ENCODE measurements around the gene TRAPPC2.

The TRAPPC2 gene

GRCh38 chrX:13774696-13775095, 40.3 kb upstream of the TRAPPC2 start:
- Histone ChIP-seq H3K36me3 (ENCODE audit: control insufficient read depth, insufficient read depth, low read length) (peaks cover 2% of the 10 kb centered on the region; the same call in 1 of the 2 replicates), H3K27me3 (replicated peaks; ENCODE audit: control insufficient read depth, insufficient read depth, low read length) (no peaks in the 10 kb centered on the region), H3K4me3 (replicated peaks; ENCODE audit: low read depth, low read length) (no peak overlapping the region)
- TF ChIP-seq, protein P1, sequence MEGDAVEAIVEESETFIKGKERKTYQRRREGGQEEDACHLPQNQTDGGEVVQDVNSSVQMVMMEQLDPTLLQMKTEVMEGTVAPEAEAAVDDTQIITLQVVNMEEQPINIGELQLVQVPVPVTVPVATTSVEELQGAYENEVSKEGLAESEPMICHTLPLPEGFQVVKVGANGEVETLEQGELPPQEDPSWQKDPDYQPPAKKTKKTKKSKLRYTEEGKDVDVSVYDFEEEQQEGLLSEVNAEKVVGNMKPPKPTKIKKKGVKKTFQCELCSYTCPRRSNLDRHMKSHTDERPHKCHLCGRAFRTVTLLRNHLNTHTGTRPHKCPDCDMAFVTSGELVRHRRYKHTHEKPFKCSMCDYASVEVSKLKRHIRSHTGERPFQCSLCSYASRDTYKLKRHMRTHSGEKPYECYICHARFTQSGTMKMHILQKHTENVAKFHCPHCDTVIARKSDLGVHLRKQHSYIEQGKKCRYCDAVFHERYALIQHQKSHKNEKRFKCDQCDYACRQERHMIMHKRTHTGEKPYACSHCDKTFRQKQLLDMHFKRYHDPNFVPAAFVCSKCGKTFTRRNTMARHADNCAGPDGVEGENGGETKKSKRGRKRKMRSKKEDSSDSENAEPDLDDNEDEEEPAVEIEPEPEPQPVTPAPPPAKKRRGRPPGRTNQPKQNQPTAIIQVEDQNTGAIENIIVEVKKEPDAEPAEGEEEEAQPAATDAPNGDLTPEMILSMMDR (IDR thresholded peaks at IDR 0.05; ENCODE audit: insufficient read depth, low read length, poor library complexity, severe bottlenecking): no peak
- no peak for DNase-seq (ENCODE audit: extremely low read depth, insufficient read length)

DNA sequence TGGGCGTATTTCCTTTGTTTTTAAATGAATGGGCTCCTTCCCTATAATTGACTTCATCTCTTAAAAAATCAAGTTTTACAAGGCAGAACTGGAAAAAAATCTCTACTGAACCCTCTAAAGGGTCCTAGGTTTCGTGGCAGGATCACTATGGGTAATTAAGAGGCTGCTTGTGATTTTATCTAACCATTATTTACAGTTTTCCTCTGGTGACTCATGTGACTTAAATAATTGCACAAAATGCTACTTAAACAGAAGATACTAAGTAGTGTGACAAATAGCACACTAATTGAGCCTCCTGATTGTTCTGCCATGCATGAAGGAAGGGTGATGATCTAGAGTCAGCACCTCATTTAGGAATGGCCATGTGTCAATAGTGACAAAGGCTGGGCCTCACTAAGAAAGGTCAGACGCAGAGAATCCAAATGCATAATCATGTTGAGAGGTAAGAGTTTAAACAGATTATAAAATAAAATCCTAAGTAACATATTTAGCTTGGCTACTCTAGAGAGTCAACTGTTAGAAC, 35.7 kb upstream of the TRAPPC2 start:
- Histone ChIP-seq H3K36me3 (ENCODE audit: control insufficient read depth, insufficient read depth, low read length) (0 out of 2 replicates have a peak, but pooled peaks cover 1% of the 10 kb centered on the region), H3K27me3 (replicated peaks; ENCODE audit: control insufficient read depth, insufficient read depth, low read length) (no peaks in the 10 kb centered on the region), H3K4me3 (replicated peaks; ENCODE audit: low read depth, low read length) (no peak overlapping the region)
- TF ChIP-seq, protein P1 (IDR thresholded peaks at IDR 0.05; ENCODE audit: insufficient read depth, low read length, poor library complexity, severe bottlenecking): no peak
- DNase-seq (ENCODE audit: extremely low read depth, insufficient read length): no peak

DNA sequence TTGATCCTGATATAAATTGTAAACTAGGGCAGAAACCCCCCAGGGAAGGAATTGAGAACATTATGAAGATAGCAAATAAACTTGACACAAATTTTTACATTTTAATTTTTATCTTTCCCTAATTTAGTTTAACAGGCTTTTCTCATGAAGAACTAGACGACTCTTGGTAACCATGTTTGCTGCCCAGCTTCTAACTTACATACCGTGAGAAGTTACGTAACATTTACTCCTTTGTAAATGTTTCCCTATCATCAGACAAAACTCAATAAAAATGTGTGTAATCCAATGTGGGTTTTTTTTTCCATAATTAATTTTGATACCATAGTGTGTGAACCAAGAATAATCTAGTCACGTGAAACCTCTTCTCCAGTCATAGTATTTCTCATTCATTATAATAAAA, 34.5 kb upstream of the TRAPPC2 start:
- H3K4me3 ChIP-seq (replicated peaks; ENCODE audit: low read depth, low read length): no peak overlapping the region
- TF ChIP-seq, protein P1 (IDR thresholded peaks at IDR 0.05; ENCODE audit: insufficient read depth, low read length, poor library complexity, severe bottlenecking): no peak

GRCh38 chrX:13764765-13765164, 30.3 kb upstream of the TRAPPC2 start:
- Histone ChIP-seq H3K4me3 (replicated peaks; ENCODE audit: low read depth, low read length) (no peak overlapping the region), H3K36me3 (ENCODE audit: control insufficient read depth, insufficient read depth, low read length) (peaks cover 6% of the 10 kb centered on the region), H3K27me3 (replicated peaks; ENCODE audit: control insufficient read depth, insufficient read depth, low read length) (no peaks in the 10 kb centered on the region)
- TF ChIP-seq, protein P1 (IDR thresholded peaks at IDR 0.05; ENCODE audit: insufficient read depth, low read length, poor library complexity, severe bottlenecking): no peak
- DNase-seq (ENCODE audit: extremely low read depth, insufficient read length): no peak

More for the DNA sequence above, 34.5 kb upstream of the TRAPPC2 start:
- Histone ChIP-seq H3K36me3 (ENCODE audit: control insufficient read depth, insufficient read depth, low read length) (peaks cover 1% of the 10 kb centered on the region; the same call in 1 of the 2 replicates), H3K27me3 (replicated peaks; ENCODE audit: control insufficient read depth, insufficient read depth, low read length) (no peaks in the 10 kb centered on the region)
- DNase-seq (ENCODE audit: extremely low read depth, insufficient read length): no peak

DNA sequence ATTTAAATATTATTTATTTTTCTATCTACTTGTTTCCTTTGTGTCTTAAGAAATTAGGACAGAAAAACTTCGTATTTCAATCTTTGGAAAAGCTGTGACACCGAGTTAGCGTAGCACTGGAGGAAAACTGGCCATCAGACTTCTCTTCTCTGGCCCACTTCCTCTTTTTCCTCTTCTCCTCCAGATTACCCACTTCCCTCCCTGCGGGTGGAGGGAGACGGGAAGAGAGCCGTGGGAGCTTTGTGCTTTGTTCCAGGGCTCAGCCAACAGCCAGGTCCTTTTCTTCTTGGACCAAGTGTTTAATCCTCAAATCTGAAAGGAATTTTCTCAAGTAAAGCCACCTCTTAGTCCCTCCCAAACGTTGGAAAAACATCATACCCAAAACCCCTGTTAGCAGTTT, 29.9 kb upstream of the TRAPPC2 start:
- Histone ChIP-seq H3K27me3 (replicated peaks; ENCODE audit: control insufficient read depth, insufficient read depth, low read length) (no peaks in the 10 kb centered on the region), H3K36me3 (ENCODE audit: control insufficient read depth, insufficient read depth, low read length) (peaks cover 6% of the 10 kb centered on the region), H3K4me3 (replicated peaks; ENCODE audit: low read depth, low read length) (no peak overlapping the region)
- TF ChIP-seq, protein P1 (IDR thresholded peaks at IDR 0.05; ENCODE audit: insufficient read depth, low read length, poor library complexity, severe bottlenecking): no peak
- DNase-seq (ENCODE audit: extremely low read depth, insufficient read length): no peak

DNA sequence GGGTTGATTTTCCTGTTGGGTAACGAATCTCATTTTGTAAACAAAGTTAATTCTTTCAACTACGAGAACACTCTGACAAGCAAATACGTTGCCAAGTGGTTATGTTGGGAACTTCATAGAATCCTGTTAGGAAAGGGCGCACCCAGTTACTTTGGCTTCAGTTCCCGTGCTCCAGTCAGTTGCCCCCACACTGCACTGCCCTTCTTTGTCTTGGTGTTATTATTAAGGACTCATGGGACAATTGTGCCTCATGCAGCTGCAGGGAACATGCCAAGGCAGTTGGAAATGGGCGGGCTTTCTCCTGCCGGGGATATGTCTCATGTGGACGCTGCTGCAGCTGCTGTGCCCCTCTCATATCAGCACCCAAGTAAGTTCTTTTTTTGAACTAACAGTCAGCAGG, 29.1 kb upstream of the TRAPPC2 start:
- TF ChIP-seq, protein P1 (IDR thresholded peaks at IDR 0.05; ENCODE audit: insufficient read depth, low read length, poor library complexity, severe bottlenecking): no peak
- DNase-seq (ENCODE audit: extremely low read depth, insufficient read length): no peak
- Histone ChIP-seq H3K36me3 (ENCODE audit: control insufficient read depth, insufficient read depth, low read length) (peaks cover 6% of the 10 kb centered on the region), H3K27me3 (replicated peaks; ENCODE audit: control insufficient read depth, insufficient read depth, low read length) (no peaks in the 10 kb centered on the region), H3K4me3 (replicated peaks; ENCODE audit: low read depth, low read length) (no peak overlapping the region)

All from GM06990 (cell line).